Caco-2 (cell line): ENCODE results near the gene BACH2. TPM values are rescaled to one million over a fixed set of nuclear protein-coding genes. Genes with fewer than 3 reads are reported as not detected.

Experiments
- BruUV-seq: library from RNA; stranded (reverse); fragments of 400-500 nt; replicated peaks from 2 replicates; lab custom pipeline; 2021; lab: Mats Ljungman, UMichigan
- CTCF ChIA-PET: fragments of 300-600 bp; sonication (Branson Sonifier 250); formaldehyde crosslinking; loops from one replicate; lab custom pipeline; 2022; ENCODE audit warnings: antibody characterized with exemption; lab: Charles Lee
- POLR2A ChIA-PET: fragments of 300-600 bp; sonication (Branson Sonifier 250); formaldehyde crosslinking; loops from one replicate; lab custom pipeline; 2022; ENCODE audit warnings: antibody characterized with exemption; lab: Charles Lee
- DNase-seq, 2 experiments: peaks; one replicate each; pipeline versions ENCODE4 v3.0.0 to v3.0.0-alpha.2; 2020 to 2022
- H3K27me3 ChIP-seq: replicated peaks from 2 replicates; pipeline ENCODE4 v1.6.0; 2011; ENCODE audit warnings: low read length; ENCODE audit not compliant: control insufficient read depth, insufficient read depth
- H3K36me3 ChIP-seq: 2 replicates; pipeline ENCODE4 v1.5.1; 2011; ENCODE audit warnings: low read length; ENCODE audit not compliant: control insufficient read depth, insufficient read depth
- H3K4me1 ChIP-seq: fragments of 250-450 bp; sonication (Bioruptor Pico); 2 replicates; pipeline ENCODE4 v1.5.1; 2020; ENCODE audit warnings: mild to moderate bottlenecking
- H3K4me3 ChIP-seq: 2 replicates; pipeline ENCODE4 v1.5.1; 2011; ENCODE audit warnings: low read depth, mild to moderate bottlenecking, control low read depth, low read length
- H3K9me3 ChIP-seq: fragments of 250-450 bp; sonication (Bioruptor Pico); 2 replicates; pipeline ENCODE4 v1.5.1; 2020; ENCODE audit warnings: mild to moderate bottlenecking, moderate library complexity
- H3K27ac Mint-ChIP-seq: one replicate; pipeline ENCODE4 v1.8.0; 2022; ENCODE audit warnings: mixed read lengths; ENCODE audit not compliant: unreplicated experiment
- H3K27me3 Mint-ChIP-seq: one replicate; pipeline ENCODE4 v1.8.0; 2022; ENCODE audit warnings: mixed read lengths; ENCODE audit not compliant: insufficient read depth, unreplicated experiment
- H3K36me3 Mint-ChIP-seq: one replicate; pipeline ENCODE4 v1.8.0; 2022; ENCODE audit warnings: mild to moderate bottlenecking, mixed read lengths; ENCODE audit not compliant: insufficient read depth, unreplicated experiment
- H3K4me1 Mint-ChIP-seq: one replicate; pipeline ENCODE4 v1.8.0; 2022; ENCODE audit warnings: low read depth, mixed read lengths; ENCODE audit not compliant: unreplicated experiment
- H3K4me3 Mint-ChIP-seq: one replicate; pipeline ENCODE4 v1.8.0; 2022; ENCODE audit warnings: mild to moderate bottlenecking, moderate library complexity, mixed read lengths; ENCODE audit not compliant: unreplicated experiment
- H3K9me3 Mint-ChIP-seq: one replicate; pipeline ENCODE4 v1.8.0; 2022; ENCODE audit warnings: mixed read lengths; ENCODE audit not compliant: unreplicated experiment
- intact Hi-C: fragments of 100-400 bp; cut with micrococcal nuclease; formaldehyde crosslinking; loops from one replicate; pipeline ENCODE4 v1.10.0; 2022; ENCODE audit not compliant: unreplicated experiment
- total RNA-seq: library from RNA; stranded (reverse); gene quantifications from 2 replicates; pipeline ENCODE4 v1.2.3, GENCODE V29; 2022
- TF ChIP-seq, protein P1 (sequence below), 2 experiments: fragments of 200-600 bp in 1 of 2; IDR thresholded peaks; 1 replicate in 1 of 2; 2 replicates in 1 of 2; pipeline versions ENCODE4 v1.5.1 to v1.8.0; 2011 to 2022; ENCODE audit warnings: antibody characterized with exemption in 1 of 2, control low read depth in 1 of 2, inconsistent platforms in 1 of 2, low read depth in 1 of 2, low read length in 1 of 2, mild to moderate bottlenecking in 1 of 2, moderate library complexity in 1 of 2; ENCODE audit not compliant: insufficient read depth in 1 of 2, severe bottlenecking in 1 of 2, unreplicated experiment in 1 of 2

BACH2 gene
- total RNA-seq, 1 experiment from 2014 or later, result 0.43 TPM

DNA sequence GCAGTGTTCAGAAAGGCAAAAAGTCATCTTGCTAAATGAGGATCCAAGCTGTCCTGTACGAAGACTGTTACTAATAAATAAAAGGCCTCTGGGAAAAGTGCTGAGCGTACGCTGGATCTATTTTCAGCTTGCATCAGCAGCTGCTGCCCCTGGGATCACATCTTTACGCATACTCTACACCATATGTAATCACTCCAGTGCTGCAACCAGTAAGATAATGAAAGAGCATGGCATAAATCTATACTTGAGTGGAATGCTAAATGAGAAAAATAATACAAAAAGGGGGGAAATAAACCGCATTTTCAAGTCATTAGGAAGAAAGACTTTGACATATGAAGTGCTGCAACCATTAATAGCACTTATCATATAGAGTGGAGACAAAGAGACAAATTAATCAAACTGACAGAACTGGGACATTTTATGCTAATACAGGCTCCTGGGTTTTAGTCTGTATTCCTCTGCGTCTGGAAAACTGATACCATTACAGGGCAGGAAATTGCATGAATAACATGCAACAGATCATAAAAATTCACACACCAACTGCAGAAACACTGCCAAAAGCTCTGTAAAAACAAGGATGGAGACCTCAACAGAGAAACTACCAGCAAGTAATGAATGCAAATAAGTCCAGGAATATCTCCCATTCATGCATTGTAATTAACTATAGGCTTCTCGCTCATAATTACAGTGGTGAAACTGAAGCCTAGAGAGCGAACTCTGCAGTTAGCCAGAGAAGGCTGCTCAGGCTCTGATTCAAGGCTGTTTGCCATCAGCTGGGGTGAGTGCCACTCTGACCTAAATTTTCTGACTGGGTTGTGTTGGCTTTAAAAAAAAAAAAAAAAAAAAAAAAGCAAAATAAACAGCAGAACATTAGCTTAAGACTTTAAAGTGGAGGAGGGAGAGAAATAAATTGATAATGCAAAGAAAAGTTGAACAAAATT, 318.6 kb downstream of the BACH2 start:
- intact Hi-C loops, result no loop called here
- TF ChIP-seq, protein P1, sequence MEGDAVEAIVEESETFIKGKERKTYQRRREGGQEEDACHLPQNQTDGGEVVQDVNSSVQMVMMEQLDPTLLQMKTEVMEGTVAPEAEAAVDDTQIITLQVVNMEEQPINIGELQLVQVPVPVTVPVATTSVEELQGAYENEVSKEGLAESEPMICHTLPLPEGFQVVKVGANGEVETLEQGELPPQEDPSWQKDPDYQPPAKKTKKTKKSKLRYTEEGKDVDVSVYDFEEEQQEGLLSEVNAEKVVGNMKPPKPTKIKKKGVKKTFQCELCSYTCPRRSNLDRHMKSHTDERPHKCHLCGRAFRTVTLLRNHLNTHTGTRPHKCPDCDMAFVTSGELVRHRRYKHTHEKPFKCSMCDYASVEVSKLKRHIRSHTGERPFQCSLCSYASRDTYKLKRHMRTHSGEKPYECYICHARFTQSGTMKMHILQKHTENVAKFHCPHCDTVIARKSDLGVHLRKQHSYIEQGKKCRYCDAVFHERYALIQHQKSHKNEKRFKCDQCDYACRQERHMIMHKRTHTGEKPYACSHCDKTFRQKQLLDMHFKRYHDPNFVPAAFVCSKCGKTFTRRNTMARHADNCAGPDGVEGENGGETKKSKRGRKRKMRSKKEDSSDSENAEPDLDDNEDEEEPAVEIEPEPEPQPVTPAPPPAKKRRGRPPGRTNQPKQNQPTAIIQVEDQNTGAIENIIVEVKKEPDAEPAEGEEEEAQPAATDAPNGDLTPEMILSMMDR (IDR thresholded peaks at IDR 0.05; ENCODE audit: insufficient read depth in 1 of 2, low read depth in 1 of 2, low read length in 1 of 2, severe bottlenecking in 1 of 2, unreplicated experiment in 1 of 2), result no peak
- H3K36me3 Mint-ChIP-seq, result no peaks in the 10 kb centered on the region
- no peaks in the 10 kb centered on the region for H3K36me3 ChIP-seq
- POLR2A ChIA-PET, result no interaction called here
- BruUV-seq, result no TSS peak
- H3K4me1 ChIP-seq, result no peaks in the 10 kb centered on the region
- CTCF ChIA-PET, result no interaction called here
- no peaks in the 10 kb centered on the region for H3K9me3 Mint-ChIP-seq
- H3K4me3 ChIP-seq, result no peak overlapping the region
- peaks cover 19% of the 10 kb centered on the region for H3K27me3 Mint-ChIP-seq
- no peak overlapping the region for H3K4me3 Mint-ChIP-seq
- no peak for DNase-seq
- H3K9me3 ChIP-seq, result no peaks in the 10 kb centered on the region
- no peak overlapping the region for H3K27ac Mint-ChIP-seq
- H3K27me3 ChIP-seq, result no peaks in the 10 kb centered on the region
- H3K4me1 Mint-ChIP-seq, result no peaks in the 10 kb centered on the region

DNA sequence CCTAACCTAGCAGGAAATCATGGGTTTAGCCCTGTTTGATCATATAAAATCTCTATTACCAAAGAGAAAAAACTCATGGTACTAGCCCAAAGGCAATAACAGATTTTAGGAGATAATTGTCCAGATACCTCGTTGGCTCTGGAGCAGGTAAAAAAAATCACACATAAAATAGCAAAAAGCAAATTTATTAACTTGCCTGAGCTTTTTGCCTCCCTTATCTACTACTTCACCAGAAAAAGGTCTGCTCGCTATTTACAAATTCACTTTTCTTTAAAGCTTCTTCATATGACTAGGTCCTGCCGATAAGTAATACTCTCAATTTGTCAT, 320.0 kb downstream of the BACH2 start:
- Mint-ChIP-seq H3K9me3 (no peaks in the 10 kb centered on the region), H3K4me1 (no peaks in the 10 kb centered on the region), H3K36me3 (no peaks in the 10 kb centered on the region), H3K27me3 (peaks cover 14% of the 10 kb centered on the region), H3K27ac (no peak overlapping the region), H3K4me3 (no peak overlapping the region)
- Histone ChIP-seq H3K27me3 (no peaks in the 10 kb centered on the region), H3K9me3 (no peaks in the 10 kb centered on the region), H3K36me3 (no peaks in the 10 kb centered on the region), H3K4me1 (no peaks in the 10 kb centered on the region), H3K4me3 (no peak overlapping the region)
- no TSS peak for BruUV-seq
- intact Hi-C loops, result no loop called here
- ChIA-PET CTCF (no interaction called here), POLR2A (no interaction called here)
- DNase-seq, result no peak
- TF ChIP-seq, protein P1 (IDR thresholded peaks at IDR 0.05; ENCODE audit: insufficient read depth in 1 of 2, low read depth in 1 of 2, low read length in 1 of 2, severe bottlenecking in 1 of 2, unreplicated experiment in 1 of 2), result no peak

DNA sequence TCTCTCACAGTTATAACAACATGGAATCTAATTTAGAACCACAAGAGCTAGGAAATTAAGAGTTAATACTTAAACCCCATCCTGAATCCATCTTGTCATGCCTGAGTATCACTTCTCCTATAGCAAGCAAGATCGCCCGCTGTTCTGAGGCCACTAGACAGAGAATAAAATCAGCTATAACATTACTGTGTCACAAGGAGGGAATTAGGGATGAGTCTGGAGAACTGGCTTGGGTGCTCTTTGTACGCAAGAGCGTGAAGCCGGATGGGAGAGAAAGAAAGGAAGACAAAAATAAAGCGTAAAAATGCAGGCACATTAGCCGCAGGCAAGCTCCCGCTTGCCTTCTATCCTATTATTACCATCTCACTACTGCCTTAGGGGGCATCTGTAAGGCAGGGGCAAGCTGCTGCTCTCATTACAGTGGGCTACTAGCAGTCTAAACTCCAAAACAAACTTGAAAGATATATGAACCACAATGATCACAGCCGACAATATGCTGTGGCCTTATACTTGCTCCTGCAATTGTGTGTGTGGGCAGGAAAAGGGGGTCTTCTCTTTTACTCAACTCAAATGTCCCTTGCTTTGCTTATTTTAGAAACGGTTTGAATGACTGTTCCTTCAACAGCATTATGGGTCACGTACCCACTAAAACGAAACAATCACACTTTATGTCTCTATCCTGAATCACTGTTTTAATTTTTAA, 320.5 kb downstream of the BACH2 start:
- H3K9me3 ChIP-seq, result no peaks in the 10 kb centered on the region; the same call in 1 of the 2 replicates
- BruUV-seq, result no TSS peak
- no peak overlapping the region for H3K4me3 Mint-ChIP-seq

More for the DNA sequence above, 320.5 kb downstream of the BACH2 start:
- no peak for DNase-seq
- H3K36me3 Mint-ChIP-seq, result no peaks in the 10 kb centered on the region
- H3K4me1 ChIP-seq, result no peaks in the 10 kb centered on the region
- H3K27me3 ChIP-seq, result no peaks in the 10 kb centered on the region
- no peak overlapping the region for H3K27ac Mint-ChIP-seq
- CTCF ChIA-PET, result no interaction called here
- no peaks in the 10 kb centered on the region for H3K4me1 Mint-ChIP-seq
- no peaks in the 10 kb centered on the region for H3K9me3 Mint-ChIP-seq
- TF ChIP-seq, protein P1 (IDR thresholded peaks at IDR 0.05; ENCODE audit: insufficient read depth in 1 of 2, low read depth in 1 of 2, low read length in 1 of 2, severe bottlenecking in 1 of 2, unreplicated experiment in 1 of 2), result no peak
- peaks cover 16% of the 10 kb centered on the region for H3K27me3 Mint-ChIP-seq
- no peak overlapping the region for H3K4me3 ChIP-seq
- intact Hi-C loops, result no loop called here
- POLR2A ChIA-PET, result no interaction called here
- H3K36me3 ChIP-seq, result no peaks in the 10 kb centered on the region
